Calu3 (cell line): Measurements from ENCODE around the gene ERC2. TPM values are rescaled to one million over a fixed set of nuclear protein-coding genes. Genes with fewer than 3 reads are reported as not detected.

Experiments
- BruUV-seq: library from RNA; stranded (reverse); fragments of 400-500 nt; replicated peaks from 2 replicates; lab custom pipeline; 2021; lab: Mats Ljungman, UMichigan
- CTCF ChIA-PET: fragments of 300-600 bp; sonication (Branson Sonifier 250); formaldehyde crosslinking; loops from one replicate; lab custom pipeline; 2022; ENCODE audit warnings: antibody characterized with exemption; lab: Charles Lee
- DNase-seq: peaks from one replicate; pipeline ENCODE4 v3.0.0; 2022
- H3K27ac Mint-ChIP-seq: one replicate; pipeline ENCODE4 v1.8.0; 2022; ENCODE audit warnings: mixed read lengths; ENCODE audit not compliant: unreplicated experiment
- H3K27me3 Mint-ChIP-seq: one replicate; pipeline ENCODE4 v1.8.0; 2022; ENCODE audit warnings: mixed read lengths; ENCODE audit not compliant: unreplicated experiment
- H3K36me3 Mint-ChIP-seq: one replicate; pipeline ENCODE4 v1.8.0; 2022; ENCODE audit warnings: mild to moderate bottlenecking, moderate library complexity, mixed read lengths; ENCODE audit not compliant: insufficient read depth, unreplicated experiment
- H3K4me1 Mint-ChIP-seq: one replicate; pipeline ENCODE4 v1.8.0; 2022; ENCODE audit warnings: mild to moderate bottlenecking, low read depth, mixed read lengths; ENCODE audit not compliant: unreplicated experiment
- H3K4me3 Mint-ChIP-seq: one replicate; pipeline ENCODE4 v1.8.0; 2022; ENCODE audit warnings: mild to moderate bottlenecking, low read depth, moderate library complexity, mixed read lengths; ENCODE audit not compliant: unreplicated experiment
- H3K9me3 Mint-ChIP-seq: one replicate; pipeline ENCODE4 v1.8.0; 2022; ENCODE audit warnings: low read depth, mixed read lengths; ENCODE audit not compliant: unreplicated experiment
- intact Hi-C: fragments of 100-400 bp; cut with micrococcal nuclease; formaldehyde crosslinking; loops from one replicate; pipeline ENCODE4 v1.10.0; 2022; ENCODE audit not compliant: unreplicated experiment
- total RNA-seq: library from RNA; stranded (reverse); gene quantifications from 2 replicates; pipeline ENCODE4 v1.2.3, GENCODE V29; 2022
- TF ChIP-seq, protein P1 (sequence below): fragments of 200-600 bp; IDR thresholded peaks from one replicate; pipeline ENCODE4 v1.8.0; 2022; ENCODE audit warnings: antibody characterized with exemption; ENCODE audit not compliant: unreplicated experiment

Gene ERC2
- total RNA-seq, 1 experiment from 2014 or later: 0.73 TPM

DNA sequence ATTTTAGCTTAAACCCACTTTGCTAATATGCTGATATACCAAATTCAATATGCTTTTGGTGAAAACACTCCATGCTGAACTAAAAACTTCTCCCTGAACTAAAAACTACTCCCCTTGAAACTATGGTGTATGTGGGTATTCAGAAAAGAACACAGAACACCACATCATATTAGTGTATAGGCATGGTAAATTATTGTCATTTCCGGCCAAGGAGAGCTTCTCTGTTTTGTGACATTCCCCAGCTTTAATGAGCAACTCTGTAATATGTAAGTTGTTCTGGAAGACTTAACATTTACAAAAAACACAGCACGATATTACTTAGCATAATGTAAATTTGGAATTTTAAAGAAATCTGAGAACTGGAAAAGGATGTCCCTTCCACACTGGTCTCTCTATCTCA, 711.3 kb downstream of the ERC2 start:
- CTCF ChIA-PET: no interaction called here
- no peak overlapping the region for H3K27ac Mint-ChIP-seq
- no peaks in the 10 kb centered on the region for H3K4me1 Mint-ChIP-seq
- H3K36me3 Mint-ChIP-seq: no peaks in the 10 kb centered on the region
- DNase-seq: no peak
- no peak overlapping the region for H3K4me3 Mint-ChIP-seq
- H3K9me3 Mint-ChIP-seq: peaks cover 3% of the 10 kb centered on the region
- BruUV-seq: no TSS peak
- intact Hi-C loops: no loop called here
- H3K27me3 Mint-ChIP-seq: no peaks in the 10 kb centered on the region
- TF ChIP-seq, protein P1, sequence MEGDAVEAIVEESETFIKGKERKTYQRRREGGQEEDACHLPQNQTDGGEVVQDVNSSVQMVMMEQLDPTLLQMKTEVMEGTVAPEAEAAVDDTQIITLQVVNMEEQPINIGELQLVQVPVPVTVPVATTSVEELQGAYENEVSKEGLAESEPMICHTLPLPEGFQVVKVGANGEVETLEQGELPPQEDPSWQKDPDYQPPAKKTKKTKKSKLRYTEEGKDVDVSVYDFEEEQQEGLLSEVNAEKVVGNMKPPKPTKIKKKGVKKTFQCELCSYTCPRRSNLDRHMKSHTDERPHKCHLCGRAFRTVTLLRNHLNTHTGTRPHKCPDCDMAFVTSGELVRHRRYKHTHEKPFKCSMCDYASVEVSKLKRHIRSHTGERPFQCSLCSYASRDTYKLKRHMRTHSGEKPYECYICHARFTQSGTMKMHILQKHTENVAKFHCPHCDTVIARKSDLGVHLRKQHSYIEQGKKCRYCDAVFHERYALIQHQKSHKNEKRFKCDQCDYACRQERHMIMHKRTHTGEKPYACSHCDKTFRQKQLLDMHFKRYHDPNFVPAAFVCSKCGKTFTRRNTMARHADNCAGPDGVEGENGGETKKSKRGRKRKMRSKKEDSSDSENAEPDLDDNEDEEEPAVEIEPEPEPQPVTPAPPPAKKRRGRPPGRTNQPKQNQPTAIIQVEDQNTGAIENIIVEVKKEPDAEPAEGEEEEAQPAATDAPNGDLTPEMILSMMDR: no peak

DNA sequence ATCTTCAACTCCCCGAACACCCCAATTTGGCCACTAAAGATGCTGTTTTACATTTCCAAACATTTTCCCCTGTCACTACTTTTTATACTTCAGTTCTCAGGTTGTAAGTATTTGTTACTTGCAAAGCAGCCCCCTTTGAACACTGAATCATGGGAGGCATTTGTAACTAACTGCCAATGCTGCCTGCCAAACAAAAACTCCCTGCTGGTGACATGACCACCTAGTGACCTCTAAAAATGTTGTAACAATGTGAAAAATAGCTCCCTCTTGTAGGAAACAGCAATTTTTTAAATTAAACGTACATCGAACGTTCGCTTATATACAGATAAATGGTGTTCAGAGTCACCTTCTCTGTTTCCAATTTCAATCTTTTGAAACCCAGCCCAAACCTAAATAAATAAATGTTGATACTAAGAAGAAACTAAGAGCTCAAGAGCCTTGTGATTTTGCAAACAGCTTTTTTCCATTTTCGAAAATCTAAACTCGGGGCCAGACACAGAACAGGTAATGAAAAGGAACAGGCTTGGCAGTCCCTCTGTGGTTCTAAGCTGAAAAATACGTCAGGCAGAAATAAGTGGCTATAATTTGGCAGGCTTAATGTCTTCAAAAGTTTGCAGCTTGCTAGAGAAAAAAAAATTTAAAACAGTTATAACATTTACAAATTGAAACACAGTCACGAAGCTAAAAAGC, 712.6 kb downstream of the ERC2 start:
- Mint-ChIP-seq H3K27ac (no peak overlapping the region), H3K4me1 (no peaks in the 10 kb centered on the region), H3K9me3 (no peaks in the 10 kb centered on the region), H3K4me3 (no peak overlapping the region), H3K36me3 (no peaks in the 10 kb centered on the region), H3K27me3 (no peaks in the 10 kb centered on the region)
- TF ChIP-seq, protein P1: no peak
- BruUV-seq: no TSS peak
- no peak for DNase-seq
- CTCF ChIA-PET: no interaction called here
- intact Hi-C loops: no loop called here

DNA sequence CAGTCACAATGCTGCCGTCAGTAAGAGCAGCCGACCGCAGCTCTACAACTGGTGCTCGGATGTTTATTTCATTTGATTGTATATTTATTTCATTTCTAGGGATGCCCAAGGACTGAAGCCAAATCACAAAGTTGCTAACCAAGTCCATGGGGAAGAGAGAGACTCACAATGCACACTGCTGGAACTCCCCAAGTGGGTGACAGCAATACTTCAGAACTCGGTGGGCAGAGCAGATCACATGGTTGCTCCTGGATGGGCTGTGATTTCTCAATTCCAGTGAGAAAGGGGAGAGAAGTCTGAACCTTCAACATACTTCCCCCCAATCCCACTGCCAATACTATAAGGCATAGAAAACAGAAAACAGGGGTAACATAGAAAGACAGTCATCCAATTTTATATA, 715.4 kb downstream of the ERC2 start:
- Mint-ChIP-seq H3K27me3 (no peaks in the 10 kb centered on the region), H3K4me3 (no peak overlapping the region), H3K27ac (no peak overlapping the region), H3K4me1 (no peaks in the 10 kb centered on the region), H3K9me3 (no peaks in the 10 kb centered on the region), H3K36me3 (no peaks in the 10 kb centered on the region)
- BruUV-seq: no TSS peak
- intact Hi-C loops: no loop called here
- no peak for DNase-seq
- CTCF ChIA-PET: no interaction called here
- TF ChIP-seq, protein P1: no peak

DNA sequence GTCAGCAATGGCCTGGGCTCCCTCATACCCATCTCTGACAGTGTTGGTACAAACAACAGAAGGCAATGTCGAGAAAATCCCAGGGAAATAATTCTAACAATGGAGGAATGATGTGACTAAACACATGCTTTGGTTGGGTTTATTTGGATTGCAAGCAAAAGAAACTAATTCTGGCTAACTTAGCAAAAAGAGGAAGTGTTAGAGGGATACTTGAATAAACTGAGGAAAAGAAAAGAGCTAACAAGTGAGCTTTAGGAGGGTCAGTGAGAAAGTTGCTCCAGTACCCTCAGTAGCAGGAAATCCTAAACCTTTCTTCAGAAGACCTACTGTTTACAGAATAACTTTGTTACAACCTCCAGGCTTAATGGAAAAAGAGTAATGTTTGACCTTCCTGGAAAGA, 716.5 kb downstream of the ERC2 start:
- no peaks in the 10 kb centered on the region for H3K4me1 Mint-ChIP-seq
- no peaks in the 10 kb centered on the region for H3K9me3 Mint-ChIP-seq
- no peak for DNase-seq
- H3K36me3 Mint-ChIP-seq: no peaks in the 10 kb centered on the region
- CTCF ChIA-PET: no interaction called here
- BruUV-seq: no TSS peak
- intact Hi-C loops: no loop called here
- H3K4me3 Mint-ChIP-seq: no peak overlapping the region
- no peak overlapping the region for H3K27ac Mint-ChIP-seq
- TF ChIP-seq, protein P1: no peak
- no peaks in the 10 kb centered on the region for H3K27me3 Mint-ChIP-seq
